Measurements from ENCODE around the gene RUNX3. TPM values are rescaled to one million over a fixed set of nuclear protein-coding genes. Genes with fewer than 3 reads are reported as not detected.

Gene RUNX3
- total and polyA plus RNA-seq, 4 donors, result 1.7 to 9.0 (median 4.5) TPM

- no peak for TF ChIP-seq CTCF (IDR thresholded peaks at IDR 0.05; ENCODE audit: control extremely low read depth, extremely low read depth)
- H3K9me3 ChIP-seq (ENCODE audit: control insufficient read depth in 4 of 4, insufficient read depth in 3 of 4, low read length in 3 of 4), result peaks cover 0 to 9% (median 0%) of the 10 kb centered on the region in 4 donors
- peaks cover 0 to 38% (median 30%) of the 10 kb centered on the region in 3 donors for H3K27me3 ChIP-seq (ENCODE audit: control insufficient read depth in 3 of 3, insufficient read depth in 3 of 3, low read length in 2 of 3)
- WGBS, 2 donors, result 94 to 96% methylated on average over 11 of the region's 11 CpGs
- no peak overlapping the region for H3K27ac ChIP-seq (ENCODE audit: low read depth in 1 of 2, low read length in 1 of 2)
- DNase-seq (no peak), ATAC-seq (ENCODE audit: insufficient read depth, low FRiP score) (no peak)
- H3K36me3 ChIP-seq (ENCODE audit: control insufficient read depth in 4 of 4, insufficient read depth in 4 of 4, low read length in 4 of 4), result no peaks in the 10 kb centered on the region
- H3K4me1 ChIP-seq (ENCODE audit: control insufficient read depth in 5 of 5, insufficient read depth in 5 of 5, low read length in 5 of 5), result peaks cover 0 to 9% (median 2%) of the 10 kb centered on the region in 5 donors
- no peak overlapping the region for H3K4me3 ChIP-seq
- H3K9ac ChIP-seq (ENCODE audit: insufficient read depth in 1 of 2, low read length in 2 of 2), result no peak overlapping the region
Measured at GRCh38 chr1:24936684-24937083, 6.6 kb upstream of the RUNX3 start.

GRCh38 chr1:24935615-24936484, 5.8 kb upstream of the RUNX3 start:
- Histone ChIP-seq H3K9me3 (ENCODE audit: control insufficient read depth in 4 of 4, insufficient read depth in 3 of 4, low read length in 3 of 4) (peaks cover 0 to 11% (median 0%) of the 10 kb centered on the region in 4 donors), H3K27me3 (ENCODE audit: control insufficient read depth in 3 of 3, insufficient read depth in 3 of 3, low read length in 2 of 3) (peaks cover 0 to 46% (median 38%) of the 10 kb centered on the region in 3 donors), H3K36me3 (ENCODE audit: control insufficient read depth in 4 of 4, insufficient read depth in 4 of 4, low read length in 4 of 4) (no peaks in the 10 kb centered on the region), H3K4me1 (ENCODE audit: control insufficient read depth in 5 of 5, insufficient read depth in 5 of 5, low read length in 5 of 5) (peaks cover 0 to 10% (median 2%) of the 10 kb centered on the region in 5 donors), H3K27ac (ENCODE audit: low read depth in 1 of 2, low read length in 1 of 2) (no peak overlapping the region), H3K9ac (ENCODE audit: insufficient read depth in 1 of 2, low read length in 2 of 2) (no peak overlapping the region), H3K4me3 (no peak overlapping the region)
- DNase-seq (no peak), ATAC-seq (ENCODE audit: insufficient read depth, low FRiP score) (no peak)
- no peak for TF ChIP-seq CTCF (IDR thresholded peaks at IDR 0.05; ENCODE audit: control extremely low read depth, extremely low read depth)
- WGBS, 2 donors, result 77 to 85% methylated on average over 13 of the region's 13 CpGs

- DNase-seq (no peak), ATAC-seq (ENCODE audit: insufficient read depth, low FRiP score) (no peak)
- peaks cover 0 to 51% (median 41%) of the 10 kb centered on the region in 3 donors for H3K27me3 ChIP-seq (ENCODE audit: control insufficient read depth in 3 of 3, insufficient read depth in 3 of 3, low read length in 2 of 3)
- no peaks in the 10 kb centered on the region for H3K36me3 ChIP-seq (ENCODE audit: control insufficient read depth in 4 of 4, insufficient read depth in 4 of 4, low read length in 4 of 4)
- H3K27ac ChIP-seq (ENCODE audit: low read depth in 1 of 2, low read length in 1 of 2), result no peak overlapping the region
- 57 to 79% methylated on average over 11 of the region's 11 CpGs for WGBS, 2 donors
- no peak overlapping the region for H3K4me3 ChIP-seq
- H3K9me3 ChIP-seq (ENCODE audit: control insufficient read depth in 4 of 4, insufficient read depth in 3 of 4, low read length in 3 of 4), result peaks cover 0 to 11% (median 0%) of the 10 kb centered on the region in 4 donors
- H3K9ac ChIP-seq (ENCODE audit: insufficient read depth in 1 of 2, low read length in 2 of 2), result no peak overlapping the region
- peaks cover 0 to 14% (median 2%) of the 10 kb centered on the region in 5 donors for H3K4me1 ChIP-seq (ENCODE audit: control insufficient read depth in 5 of 5, insufficient read depth in 5 of 5, low read length in 5 of 5)
- no peak for TF ChIP-seq CTCF (IDR thresholded peaks at IDR 0.05; ENCODE audit: control extremely low read depth, extremely low read depth)
Measured at GRCh38 chr1:24935196-24935526, 5.1 kb upstream of the RUNX3 start.
